Activated CD8-positive, alpha-beta memory T cell treated with anti-CD3 and anti-CD28 coated beads for 48 hours (primary cell): Measurements from ENCODE around the gene KMO.

ENCODE experiments used
- DNase-seq, 3 experiments: peaks; one replicate each; pipeline ENCODE4 v3.0.0-alpha.2; 2020; ENCODE audit warnings: low read depth in 2 of 3, low spot score in 2 of 3

The KMO gene

DNA sequence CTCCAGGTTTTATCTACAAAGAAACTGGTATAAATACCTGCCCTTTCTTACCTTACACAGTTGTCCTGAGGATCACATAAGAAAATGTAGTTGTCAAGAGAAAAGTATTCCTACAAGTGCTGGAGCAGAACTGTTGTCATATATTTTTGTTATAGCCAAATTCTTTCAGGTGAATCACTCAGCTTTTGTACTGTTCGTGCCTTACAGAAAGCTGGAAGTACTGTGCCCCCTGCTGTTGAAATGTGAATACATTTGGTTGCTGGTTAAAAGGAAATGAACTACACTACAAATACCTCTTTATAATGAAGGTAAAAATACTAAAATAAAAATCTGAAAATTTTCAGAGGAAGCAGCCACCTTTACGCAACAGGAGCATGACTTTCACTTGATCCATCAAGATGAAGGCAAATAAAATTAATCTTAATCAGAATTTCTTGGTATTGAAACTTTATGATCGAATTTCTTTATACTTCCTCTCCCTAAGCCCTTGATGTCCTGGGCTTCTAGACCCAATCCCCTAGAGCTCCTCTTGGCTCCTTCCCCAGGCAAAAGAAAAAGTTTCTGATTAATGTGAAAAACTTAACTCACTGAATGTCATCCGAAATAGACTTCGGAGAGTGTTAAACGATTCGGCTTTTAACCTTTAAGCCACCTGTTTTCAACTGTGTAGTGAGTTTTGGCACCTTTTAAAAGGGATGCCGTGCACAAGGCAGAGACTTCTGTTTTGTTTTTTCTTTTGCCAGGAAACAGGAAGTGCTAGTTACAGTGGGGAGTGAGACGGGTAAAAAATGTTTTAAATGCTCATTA, 95.5 kb downstream of the KMO start:
- DNase-seq, result no peak

DNA sequence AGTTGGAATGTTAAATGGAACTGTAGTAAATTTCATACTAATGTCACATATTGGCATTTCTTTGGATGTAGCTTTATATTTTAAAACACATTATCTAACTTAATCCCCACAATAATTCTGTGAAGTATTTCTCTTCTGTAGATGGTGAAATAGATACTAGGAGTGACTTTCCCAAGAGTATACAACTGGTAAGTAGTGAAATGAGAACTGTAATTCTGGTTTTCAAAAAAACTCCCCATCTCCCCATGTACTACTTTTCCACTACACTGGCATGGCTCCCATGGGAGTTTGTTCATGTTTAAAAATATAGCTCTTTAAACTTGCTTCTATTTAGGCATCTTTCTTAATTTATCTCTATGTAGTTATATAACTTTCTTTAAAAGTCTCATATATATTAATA, 97.8 kb downstream of the KMO start:
- DNase-seq, result no peak

DNA sequence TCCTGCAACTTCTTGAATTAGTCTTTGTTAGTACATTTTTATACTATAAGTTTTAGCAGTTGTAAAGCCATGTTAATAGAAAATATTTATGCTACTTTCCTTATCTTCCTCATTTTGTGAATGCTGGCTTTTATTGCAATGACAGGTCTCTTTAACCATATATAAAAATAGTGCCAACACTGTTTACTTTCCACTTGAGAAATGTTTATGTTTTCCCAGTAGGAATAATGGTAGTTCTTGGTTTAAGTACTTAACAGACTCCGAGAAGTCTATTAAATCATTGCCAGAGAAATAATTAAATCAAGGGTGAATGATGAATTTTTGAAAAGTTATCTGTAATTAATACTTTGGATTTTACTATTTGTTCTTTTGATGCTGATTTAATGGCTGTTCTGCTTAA, 98.3 kb downstream of the KMO start:
- DNase-seq, result no peak

DNA sequence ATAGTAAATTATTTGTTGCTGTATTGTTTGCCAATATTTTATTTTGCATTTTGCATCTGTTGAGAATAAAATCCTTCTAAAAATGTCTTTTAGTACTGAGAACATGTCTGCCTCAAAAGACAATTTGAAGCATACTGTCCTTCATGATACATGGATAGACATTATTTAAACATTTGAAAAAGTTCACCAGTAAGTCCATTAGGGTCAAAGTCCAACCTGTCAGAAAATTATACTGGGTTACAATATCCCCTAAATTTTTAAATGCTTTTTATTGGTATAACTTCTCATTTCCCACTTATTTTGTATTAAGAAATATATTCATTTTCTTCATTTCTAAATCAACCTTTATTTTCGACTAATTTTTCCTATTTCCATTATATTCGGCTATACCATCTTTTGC, 98.7 kb downstream of the KMO start:
- DNase-seq, result no peak

DNA sequence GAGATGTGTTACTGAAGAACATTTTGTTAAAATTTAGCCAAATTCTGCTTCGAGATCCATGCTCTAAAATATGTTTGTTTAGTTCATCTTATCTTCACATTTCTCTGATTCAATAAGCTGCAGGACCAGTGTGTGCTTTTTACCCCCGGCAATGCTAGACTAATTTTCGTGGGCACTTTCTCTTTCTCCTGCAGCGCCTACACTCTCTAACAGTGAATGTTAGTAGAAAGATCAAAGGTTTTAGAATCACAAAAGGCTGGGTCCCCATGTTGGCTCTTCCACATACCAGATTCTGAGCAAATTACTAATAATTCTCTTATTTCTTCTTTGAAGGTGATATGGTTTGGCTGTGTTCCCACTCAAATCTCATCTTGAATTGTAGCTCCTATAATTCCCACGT, 99.5 kb downstream of the KMO start:
- no peak for DNase-seq

DNA sequence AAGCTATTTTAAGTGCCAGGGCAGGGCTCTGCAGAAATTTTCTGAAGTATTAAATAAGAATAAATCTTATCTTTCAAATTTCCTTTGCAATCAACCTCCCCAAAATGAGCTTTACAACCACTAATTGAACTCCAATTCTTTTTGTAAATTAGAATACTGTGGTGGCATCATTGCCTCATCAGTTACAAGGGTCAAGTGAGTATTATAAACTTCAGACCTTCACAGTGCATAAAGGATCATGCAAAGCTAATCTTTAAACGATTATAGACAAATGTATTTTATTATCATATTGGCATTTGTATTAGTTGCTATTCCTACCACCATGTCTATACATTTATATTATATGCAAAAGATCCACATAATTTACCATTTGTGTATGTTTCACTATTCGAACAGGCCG, 100.8 kb downstream of the KMO start:
- no peak for DNase-seq

DNA sequence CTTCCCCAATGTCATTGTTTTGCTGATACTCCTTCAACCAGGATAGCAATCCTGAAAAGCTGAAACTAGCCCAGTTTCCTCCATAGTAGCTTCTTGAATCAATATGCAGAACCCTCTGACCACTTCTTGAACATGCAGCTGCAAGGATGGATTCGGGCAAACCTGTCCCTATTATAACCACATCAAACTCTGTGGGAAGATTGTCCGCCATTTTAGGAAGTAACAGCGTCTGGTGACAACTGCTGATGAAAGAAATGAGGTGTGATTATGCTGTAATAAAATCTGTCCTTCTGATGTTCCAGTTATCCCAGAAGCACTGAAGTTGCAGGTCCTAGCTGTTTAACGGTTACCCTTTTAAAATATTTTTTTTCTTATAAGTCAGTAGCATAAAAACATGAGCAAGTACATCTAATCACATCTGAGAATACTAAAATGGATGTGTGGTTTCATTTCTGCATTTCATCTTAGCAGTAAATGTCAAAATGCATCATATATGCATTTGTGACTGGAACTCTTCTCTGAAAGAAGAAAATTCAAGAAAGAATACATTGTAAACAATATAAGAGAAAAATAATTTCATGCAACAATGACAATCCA, 103.5 kb downstream of the KMO start:
- DNase-seq, result no peak

DNA sequence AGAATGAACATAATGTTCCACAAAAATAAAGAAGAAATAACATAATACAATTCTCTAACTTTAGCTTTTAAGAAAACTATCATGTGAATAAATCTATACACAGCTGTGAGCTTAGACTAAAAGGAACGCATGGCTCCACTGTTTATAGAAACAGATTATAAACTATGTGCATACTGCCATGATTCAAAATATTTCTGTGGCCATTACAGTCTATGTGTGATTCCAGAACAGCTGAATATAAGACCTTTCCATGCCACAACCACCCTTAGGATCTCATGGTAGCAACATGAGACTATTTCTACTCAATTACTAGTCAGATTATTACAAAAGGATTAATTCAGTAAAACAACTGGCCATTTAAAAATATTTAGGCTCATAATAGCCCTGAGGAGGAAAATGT, 104.1 kb downstream of the KMO start:
- no peak for DNase-seq

DNA sequence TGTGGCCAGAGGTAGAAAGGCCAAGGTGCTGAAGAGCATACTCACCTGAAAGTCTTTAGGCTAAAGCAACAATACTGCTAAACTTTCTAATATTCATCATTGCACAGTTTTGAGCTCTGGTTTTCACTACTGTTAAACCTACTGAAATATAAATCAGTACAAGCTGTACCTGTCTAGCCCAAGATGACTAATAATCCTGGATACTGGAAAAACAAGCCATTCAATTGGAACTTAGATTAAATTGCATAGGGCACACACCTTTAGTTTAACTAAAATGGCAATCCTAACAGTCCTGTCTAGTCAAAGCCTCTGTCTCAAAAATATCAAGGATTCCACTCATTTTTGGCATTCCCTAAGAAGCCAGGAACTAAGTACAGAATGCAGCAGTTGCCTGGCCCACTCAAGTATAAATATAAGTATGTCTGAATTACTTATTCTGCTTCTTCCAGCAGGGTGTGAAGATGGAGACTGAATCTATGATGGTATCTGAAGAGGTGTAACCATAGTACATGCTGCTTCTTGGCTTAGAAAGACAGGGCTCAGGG, 104.9 kb downstream of the KMO start:
- no peak for DNase-seq

DNA sequence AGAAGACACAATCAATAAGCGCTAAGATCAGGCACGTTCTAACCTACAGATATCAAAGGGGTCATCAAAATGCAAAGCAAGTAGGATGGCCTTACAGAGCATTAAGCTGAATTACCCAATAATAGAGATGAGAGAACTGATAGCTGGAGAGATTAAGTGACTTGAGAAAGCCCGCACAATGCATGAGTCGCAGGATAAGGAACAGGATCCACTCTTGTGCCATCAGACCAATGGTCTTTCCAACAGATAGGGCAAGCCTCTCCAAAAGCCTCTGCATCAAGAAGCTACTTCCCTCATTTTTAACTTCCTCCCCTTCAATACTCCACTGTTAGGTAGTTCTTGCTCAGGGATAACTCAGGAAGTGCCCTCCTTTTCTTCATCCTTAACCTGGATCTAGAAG, 105.4 kb downstream of the KMO start:
- DNase-seq, result no peak

DNA sequence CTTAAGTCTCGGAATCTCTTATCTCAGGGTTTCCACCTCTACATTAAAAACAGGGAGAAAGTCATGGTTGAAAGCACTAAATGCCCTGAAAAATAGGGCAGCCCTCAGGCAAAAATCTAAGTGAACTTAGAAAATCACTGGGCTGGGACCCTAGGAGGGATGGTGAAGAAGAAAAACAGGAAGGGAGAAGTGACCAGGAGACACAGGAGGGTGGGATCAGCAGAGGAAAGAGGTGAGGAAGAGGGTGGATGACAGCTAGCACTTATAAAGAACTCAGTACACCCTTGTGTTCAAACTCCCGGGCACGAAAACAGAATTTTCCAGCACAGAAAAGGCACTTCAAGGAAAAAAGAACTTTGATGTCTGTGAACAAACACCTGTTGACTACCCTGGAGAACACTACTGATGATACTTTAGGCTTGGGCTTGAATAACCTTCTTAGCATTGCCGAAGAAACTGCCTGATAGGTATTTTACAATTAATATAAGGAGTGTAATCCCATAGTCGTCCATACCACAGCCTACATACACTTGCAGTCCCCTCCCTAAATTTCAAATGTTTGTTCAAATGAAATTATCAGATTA, 106.0 kb downstream of the KMO start:
- no peak for DNase-seq

DNA sequence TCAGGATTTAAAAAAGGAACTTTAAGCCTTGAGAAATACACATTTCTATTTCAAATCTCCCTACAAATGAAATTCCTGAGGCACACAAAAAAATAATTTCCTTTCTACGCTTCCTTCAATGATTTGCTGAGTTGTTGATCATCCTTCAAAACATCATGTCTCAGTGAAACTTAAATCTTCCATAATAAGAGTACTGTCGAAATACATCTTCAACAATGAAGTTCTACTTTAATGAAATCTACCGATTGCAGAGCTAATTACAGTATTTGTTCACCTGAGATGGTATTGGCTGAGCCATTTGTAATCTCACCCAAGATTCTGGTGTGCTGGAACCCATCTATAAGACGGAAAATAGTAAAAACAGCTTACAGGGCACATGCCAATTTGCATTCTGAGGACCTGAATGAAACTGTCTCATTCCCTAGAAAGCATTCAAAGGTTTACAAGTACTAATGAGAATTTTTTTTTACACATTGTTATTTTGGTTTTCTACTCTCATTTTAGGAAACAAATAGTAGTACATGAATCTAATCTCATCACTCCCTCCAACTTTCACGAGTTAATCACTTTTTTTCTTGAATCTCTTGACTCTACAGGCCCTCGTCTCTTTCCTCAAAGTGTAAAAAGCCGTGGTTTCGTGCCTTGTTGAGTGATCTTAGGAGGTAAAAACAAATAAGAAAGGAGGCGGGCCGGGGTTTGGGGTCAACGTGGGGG, 106.9 kb downstream of the KMO start:
- no peak for DNase-seq

DNA sequence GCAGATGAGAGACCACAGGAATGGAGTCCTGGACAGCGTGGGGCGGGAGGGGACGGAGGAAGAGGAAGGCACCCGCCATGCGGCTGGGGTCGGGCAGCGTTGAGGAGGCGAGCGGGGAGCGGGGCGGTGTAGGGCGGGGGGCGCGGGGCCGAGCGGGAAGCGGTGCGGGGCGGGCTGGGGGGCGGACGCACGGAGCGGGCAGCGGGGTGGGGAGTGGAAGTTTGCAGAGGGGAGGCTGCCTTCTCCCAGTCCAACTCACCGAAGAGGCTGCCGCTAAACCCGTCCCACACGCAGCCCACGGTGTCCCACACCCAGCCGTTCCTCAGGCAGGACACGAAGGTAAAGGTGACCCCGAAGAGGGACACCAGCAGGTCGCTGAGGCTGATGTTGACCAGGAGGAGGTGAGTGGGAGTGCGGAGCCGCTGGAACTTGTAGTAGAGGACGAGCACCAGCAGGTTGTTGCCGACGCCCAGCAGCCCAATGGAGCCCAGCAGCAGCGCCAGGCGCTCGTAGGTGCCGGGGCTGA, 107.5 kb downstream of the KMO start:
- peak; percentile 8 to 36 (median 27) for DNase-seq

DNA sequence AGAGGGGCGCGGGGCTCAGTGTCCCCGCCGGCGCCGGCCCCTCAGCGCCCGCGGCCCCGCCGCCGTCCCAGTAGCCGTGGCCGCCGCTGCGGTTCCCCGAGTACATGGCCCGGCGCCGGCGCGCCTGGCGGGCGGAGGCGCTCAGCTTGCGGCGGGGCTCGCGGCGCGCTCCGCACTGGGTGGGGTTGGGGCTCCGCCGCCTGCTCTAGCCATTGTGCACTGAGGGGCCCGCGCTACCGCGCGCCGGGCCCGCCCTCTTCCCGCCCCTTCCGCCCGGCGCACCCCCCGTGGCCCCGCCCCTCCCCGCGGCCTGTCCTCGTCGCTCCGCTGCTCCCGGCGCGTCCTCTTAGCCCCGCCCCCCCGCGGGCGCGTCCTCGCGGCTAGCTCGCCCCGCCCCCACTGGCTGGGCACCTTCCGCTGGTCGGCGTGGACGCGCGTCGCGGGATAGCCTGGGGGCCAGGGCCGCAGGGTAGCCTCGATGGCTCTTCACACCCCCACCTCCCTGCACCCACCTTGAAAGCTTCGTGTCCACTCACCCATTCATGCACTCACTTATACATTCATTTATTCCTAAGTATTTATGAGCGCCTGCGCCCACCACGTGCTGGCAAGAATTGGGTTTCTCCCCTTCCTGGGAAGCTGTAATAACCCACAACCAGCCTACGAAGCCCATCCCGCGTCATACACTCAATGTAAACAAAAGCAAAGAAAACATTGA, 108.1 kb downstream of the KMO start, which contains the start of the genes CHML and OPN3:
Gene CHML, minus strand, starts transcription at position 221 of the 718 bp plus-strand sequence. CDS start 4,603 bp downstream, outside the sequence.
Gene OPN3, minus strand, starts transcription at position 221 of the 718 bp plus-strand sequence. Its CDS starts 115 bp downstream, at position 106.
- DNase-seq, result peak; percentile 83 to 90 (median 90)

DNA sequence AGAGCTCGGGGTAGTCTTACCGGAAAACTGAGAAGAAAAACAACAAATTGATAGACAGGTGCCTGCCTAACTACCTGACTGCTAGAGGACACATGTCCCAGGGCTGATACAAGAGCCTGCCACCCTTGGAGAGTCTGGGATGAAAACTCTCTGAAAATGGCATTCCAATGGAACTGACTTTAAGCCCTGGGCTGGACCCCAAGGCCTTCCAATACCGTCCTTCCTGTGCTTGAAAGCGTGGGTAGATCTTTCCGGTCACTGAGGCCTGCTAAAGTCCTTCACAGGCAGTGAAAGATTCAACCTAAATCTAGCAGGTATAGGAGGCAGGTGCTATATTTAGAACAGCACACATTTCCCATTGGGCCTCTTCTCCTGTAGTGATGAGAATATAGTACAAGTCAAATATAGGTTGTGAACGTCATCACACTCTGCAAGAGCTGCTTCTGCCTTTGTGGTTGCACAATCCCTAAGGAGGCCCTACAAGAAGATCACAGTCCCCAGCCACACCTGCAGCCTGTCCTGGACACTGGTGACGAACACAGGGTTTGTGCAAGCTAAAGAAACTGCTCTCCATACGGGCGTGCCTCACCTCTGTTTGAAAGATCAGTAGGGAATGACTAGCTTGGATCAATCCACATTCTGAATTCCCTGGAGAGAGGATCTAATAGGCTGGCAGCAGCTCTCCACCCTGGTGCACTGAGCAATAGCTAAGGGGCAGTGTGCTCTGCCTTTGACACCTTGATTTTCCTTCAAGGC, 108.9 kb downstream of the KMO start:
- DNase-seq, result no peak

DNA sequence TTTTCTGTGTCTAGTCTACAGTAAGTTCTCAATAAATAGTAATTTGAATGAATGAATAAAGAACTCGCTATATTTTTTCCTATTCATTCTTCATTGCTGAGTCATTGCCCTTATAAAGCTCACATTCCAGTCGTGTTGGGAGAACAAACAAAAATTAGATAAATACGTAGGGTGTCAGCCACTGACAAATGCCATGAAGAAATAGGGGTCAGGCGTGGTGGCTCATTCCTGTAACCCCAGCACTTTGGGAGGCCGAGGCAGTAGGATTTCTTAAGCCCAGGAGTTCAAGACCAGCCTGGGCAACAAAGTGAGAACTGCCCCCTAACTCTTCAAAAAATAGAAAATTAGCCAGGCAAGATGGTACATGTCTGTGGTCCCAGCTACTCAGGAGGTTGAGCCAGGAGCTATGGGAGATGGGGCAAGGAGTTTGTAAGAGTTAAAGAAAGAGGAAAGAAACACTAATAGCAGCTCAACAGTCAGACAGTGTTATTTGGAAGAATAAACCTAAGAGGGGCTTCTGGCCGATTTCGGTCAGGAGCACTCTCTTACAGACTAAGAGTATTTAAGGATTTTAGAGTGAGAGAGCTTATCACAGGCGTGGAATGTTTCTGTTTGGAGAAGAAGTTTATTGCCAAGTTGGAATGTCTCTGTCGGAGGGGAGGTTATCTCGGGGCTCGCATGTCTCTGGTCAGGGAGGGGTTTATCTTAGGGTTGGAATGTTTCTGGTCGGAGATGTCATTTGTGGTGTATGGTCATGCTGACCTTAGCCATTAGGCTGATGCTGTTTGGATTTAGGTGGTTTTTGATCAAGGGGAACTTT, 109.8 kb downstream of the KMO start:
- no peak for DNase-seq

DNA sequence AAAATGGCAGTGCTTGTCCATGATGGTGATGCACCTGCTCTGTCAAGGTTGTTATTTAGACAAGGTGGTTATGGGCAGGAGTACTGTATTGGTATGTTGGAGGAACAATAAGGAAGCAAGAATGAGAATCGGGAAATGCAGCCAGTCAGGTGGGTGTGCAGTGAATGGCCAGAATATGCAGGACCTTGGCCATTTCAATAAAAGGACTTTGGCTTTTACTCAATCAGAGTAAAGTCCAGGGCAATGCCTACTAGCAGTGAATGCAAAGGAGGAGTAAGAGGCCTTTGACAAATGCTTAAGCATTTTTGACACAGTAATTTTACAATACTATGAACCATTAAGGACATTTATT, 110.4 kb downstream of the KMO start:
- DNase-seq, result no peak

DNA sequence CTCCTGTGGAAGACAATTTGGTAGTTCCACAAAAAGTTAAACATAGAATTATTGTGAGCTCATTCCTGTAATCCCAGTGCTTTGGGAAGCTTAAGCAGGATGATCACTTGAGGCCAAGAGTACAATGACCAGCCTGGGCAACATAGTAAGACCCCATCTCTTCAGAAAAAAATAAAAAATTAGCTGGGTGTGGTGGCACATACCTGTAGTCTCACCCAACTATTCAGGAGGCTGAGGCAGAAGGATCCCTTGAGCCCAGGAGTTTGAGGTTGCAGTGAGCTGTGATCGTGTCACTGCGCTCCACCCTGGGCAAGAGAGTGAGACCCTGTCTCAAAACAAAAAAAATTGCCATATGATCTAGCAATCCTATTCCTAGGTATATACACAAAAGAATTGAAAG, 112.1 kb downstream of the KMO start:
- no peak for DNase-seq

DNA sequence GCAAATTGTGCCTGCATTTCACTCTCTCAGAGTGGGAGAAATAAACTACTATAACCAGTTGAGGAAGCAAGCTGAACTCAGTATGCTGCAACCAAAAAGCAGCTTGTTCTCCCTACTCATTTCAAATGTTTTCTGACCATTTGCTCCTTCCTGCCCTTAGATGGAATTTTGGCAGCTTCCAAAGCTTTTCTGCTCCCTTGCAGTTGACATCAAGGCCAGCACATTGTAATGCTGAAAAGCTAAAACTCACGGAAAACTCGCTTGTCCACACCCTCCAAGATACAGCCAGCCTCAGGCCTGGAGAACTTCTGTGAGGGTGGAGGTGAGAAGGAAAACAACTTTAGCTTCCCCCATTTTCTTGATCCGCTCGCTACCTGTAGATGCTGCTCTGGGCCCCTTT, 113.0 kb downstream of the KMO start:
- no peak for DNase-seq
